Activated naive CD8-positive, alpha-beta T cell treated with anti-CD3 and anti-CD28 coated beads, Interleukin-2, amount 10 ng/mL, durations not matched to agents 7 days and 5 days (primary cell): ENCODE data around the gene ZBTB7C. TPM values are rescaled to one million over a fixed set of nuclear protein-coding genes. Genes with fewer than 3 reads are reported as not detected.

Experiments used
- ATAC-seq: fragments of 150-1000 bp; cut with Tn5 transposase; one replicate; pipeline ENCODE4 v1.10.0; 2021; ENCODE audit warnings: low read depth, moderate library complexity
- POLR2A ChIA-PET: fragments of 350-600 bp; sonication (Branson Sonifier 250); formaldehyde crosslinking; loops from one replicate; lab custom pipeline; 2021; ENCODE audit warnings: antibody characterized with exemption; lab: Charles Lee
- DNase-seq: peaks from one replicate; pipeline ENCODE4 v3.0.0; 2021
- H3K27ac Mint-ChIP-seq: one replicate; pipeline ENCODE4 v1.8.0; 2022; ENCODE audit warnings: mild to moderate bottlenecking, mixed read lengths
- H3K27me3 Mint-ChIP-seq: one replicate; pipeline ENCODE4 v1.8.0; 2022; ENCODE audit warnings: mild to moderate bottlenecking, moderate library complexity, mixed read lengths
- H3K36me3 Mint-ChIP-seq: one replicate; pipeline ENCODE4 v1.8.0; 2021; ENCODE audit warnings: mild to moderate bottlenecking, mixed read lengths
- H3K4me1 Mint-ChIP-seq: one replicate; pipeline ENCODE4 v1.8.0; 2021; ENCODE audit warnings: mixed read lengths
- H3K4me3 Mint-ChIP-seq: one replicate; pipeline ENCODE4 v1.8.0; 2022; ENCODE audit warnings: mild to moderate bottlenecking, moderate library complexity, mixed read lengths
- H3K9me3 Mint-ChIP-seq: one replicate; pipeline ENCODE4 v1.8.0; 2021; ENCODE audit warnings: mixed read lengths
- total RNA-seq, 2 experiments: library from RNA; stranded (reverse); gene quantifications; one replicate each; pipeline ENCODE4 v1.2.3, GENCODE V29; 2021

The ZBTB7C gene
- total RNA-seq, 2 experiments from 2014 or later, result not detected

DNA sequence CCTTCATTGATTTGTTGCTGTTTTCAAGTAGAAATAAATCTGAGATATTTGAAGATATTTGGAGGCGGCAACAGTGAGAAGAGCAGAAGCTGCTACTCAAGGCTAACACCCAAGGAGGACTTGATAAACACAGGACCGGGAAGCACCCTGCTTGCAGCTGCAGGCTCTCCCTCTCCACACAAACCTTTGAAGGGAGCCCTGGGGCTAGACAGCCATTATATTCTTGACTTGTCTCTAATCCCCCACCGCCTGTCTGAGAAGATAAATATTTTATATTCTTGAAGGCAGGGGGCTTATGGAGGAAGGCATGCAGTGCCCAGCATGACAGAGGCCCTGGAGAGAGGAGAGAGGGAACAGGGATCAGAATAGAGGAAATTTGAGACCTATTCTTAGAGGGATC is 427.9 kb downstream of the ZBTB7C start:
- Mint-ChIP-seq H3K4me1 (peaks cover 3% of the 10 kb centered on the region), H3K9me3 (no peaks in the 10 kb centered on the region), H3K27ac (no peak overlapping the region), H3K4me3 (no peak overlapping the region), H3K27me3 (peaks cover 5% of the 10 kb centered on the region), H3K36me3 (no peaks in the 10 kb centered on the region)
- POLR2A ChIA-PET, result no interaction called here
- ATAC-seq (no peak), DNase-seq (no peak)

DNA sequence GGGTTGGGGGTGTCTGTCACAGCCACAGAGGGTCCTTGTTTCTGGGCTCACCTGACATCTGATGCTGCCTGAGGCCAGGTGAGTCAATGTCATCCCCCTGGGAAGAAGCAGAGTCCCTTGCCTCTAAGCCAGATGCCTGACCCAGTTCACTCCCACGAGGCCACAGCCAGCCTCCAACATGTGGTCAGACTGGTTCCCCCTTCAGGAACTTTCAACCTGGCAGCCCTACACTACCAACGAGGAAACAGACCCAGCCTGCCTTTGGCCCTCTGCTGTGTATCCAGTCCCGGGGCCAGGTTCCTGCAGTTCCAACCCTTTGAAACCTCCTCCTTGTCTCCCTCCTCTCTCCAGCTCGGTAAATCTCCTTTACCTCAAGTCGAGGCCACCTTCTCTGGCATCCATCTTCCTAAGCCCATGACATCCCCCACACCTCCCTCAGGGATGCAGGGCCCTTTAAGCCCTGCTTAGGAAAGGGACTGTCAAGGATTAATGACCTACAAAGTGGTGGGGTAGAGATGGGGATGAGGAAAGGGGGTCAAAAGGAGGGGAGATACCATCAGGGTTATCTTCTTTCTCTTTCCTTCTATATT is 429.5 kb downstream of the ZBTB7C start:
- Mint-ChIP-seq H3K4me3 (no peak overlapping the region), H3K27ac (no peak overlapping the region), H3K9me3 (no peaks in the 10 kb centered on the region), H3K36me3 (no peaks in the 10 kb centered on the region), H3K27me3 (peaks cover 4% of the 10 kb centered on the region), H3K4me1 (peaks cover 3% of the 10 kb centered on the region)
- ATAC-seq, result no peak
- DNase-seq, result no peak
- POLR2A ChIA-PET, result no interaction called here

DNA sequence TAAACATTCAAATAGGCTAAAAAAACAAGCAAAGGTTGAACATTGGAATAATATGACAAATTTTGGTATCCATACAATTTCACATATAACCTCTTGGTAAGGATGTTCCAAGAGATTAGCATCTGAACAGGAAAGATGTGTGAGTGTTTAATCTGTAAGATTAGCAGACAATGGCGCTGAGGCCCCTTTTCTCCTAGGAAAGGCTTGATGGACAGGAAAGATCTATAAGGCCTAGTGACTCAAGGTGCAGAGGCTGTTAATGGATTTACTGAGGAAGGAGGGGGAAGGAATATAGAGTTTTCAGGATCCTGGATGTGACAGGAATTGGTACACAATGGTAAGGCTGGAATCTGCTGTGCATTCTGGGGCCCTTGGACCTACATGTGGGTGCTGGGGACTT is 430.6 kb downstream of the ZBTB7C start:
- POLR2A ChIA-PET, result no interaction called here

DNA sequence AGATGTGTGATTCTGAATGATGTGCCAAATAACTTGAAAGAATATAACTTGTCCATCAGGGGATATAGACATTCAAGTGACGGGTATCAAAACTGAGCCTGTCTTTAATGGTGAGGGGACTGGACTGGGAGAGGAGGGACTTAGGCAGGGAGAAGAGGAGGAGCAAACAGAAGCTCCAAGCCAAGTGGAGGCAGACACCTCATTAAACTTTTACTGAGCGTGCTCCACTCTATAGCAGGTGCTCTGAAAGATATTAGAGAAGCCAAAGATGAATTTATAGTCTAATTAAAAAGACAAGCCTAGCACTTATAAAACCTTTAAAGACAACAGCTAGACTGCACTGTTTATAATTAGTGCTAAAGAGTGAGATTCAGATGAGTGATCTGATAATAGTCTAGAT is 431.0 kb downstream of the ZBTB7C start:
- no peak for DNase-seq
- POLR2A ChIA-PET, result no interaction called here
- Mint-ChIP-seq H3K36me3 (no peaks in the 10 kb centered on the region), H3K4me1 (no peaks in the 10 kb centered on the region), H3K9me3 (no peaks in the 10 kb centered on the region), H3K27me3 (peaks cover 5% of the 10 kb centered on the region), H3K4me3 (no peak overlapping the region), H3K27ac (no peak overlapping the region)
- ATAC-seq, result no peak

More for the DNA sequence above, 430.6 kb downstream of the ZBTB7C start:
- H3K27me3 Mint-ChIP-seq, result peaks cover 5% of the 10 kb centered on the region
- no peaks in the 10 kb centered on the region for H3K36me3 Mint-ChIP-seq
- H3K9me3 Mint-ChIP-seq, result no peaks in the 10 kb centered on the region
- ATAC-seq (no peak), DNase-seq (no peak)
- no peaks in the 10 kb centered on the region for H3K4me1 Mint-ChIP-seq
- no peak overlapping the region for H3K27ac Mint-ChIP-seq
- no peak overlapping the region for H3K4me3 Mint-ChIP-seq

Other genes with a start within 250 kb of the ZBTB7C start
- 1 to 10 TPM; 2.4 to 3.0 TPM for gene CTIF, start 129.6 kb upstream of the ZBTB7C start, total RNA-seq